GM21515 (cell line): ENCODE measurements around the gene CAPN7.

ENCODE experiments used
- ATAC-seq: cut with Tn5 transposase; IDR thresholded peaks from one replicate; pipeline ENCODE4 v1.9.1; 2021; ENCODE audit not compliant: unreplicated experiment

Gene CAPN7

GRCh38 chr3:15198686-15199085 is 7.4 kb upstream of the CAPN7 start:
- no peak for ATAC-seq

- no peak for ATAC-seq
Observed at GRCh38 chr3:15199493-15200105, 6.4 kb upstream of the CAPN7 start.

- ATAC-seq: no peak
Observed at GRCh38 chr3:15204005-15204404, 2.0 kb upstream of the CAPN7 start.

- ATAC-seq: no peak
Observed at GRCh38 chr3:15205482-15205933, 538 bp upstream of the CAPN7 start.

- peak; percentile 32 for ATAC-seq
Observed at GRCh38 chr3:15206662-15207576, 873 bp downstream of the CAPN7 start.

- no peak for ATAC-seq
Observed at GRCh38 chr3:15207836-15208504, 1.9 kb downstream of the CAPN7 start.

- ATAC-seq: no peak
Observed at GRCh38 chr3:15211937-15212336, 5.9 kb downstream of the CAPN7 start.

- no peak for ATAC-seq
Observed at GRCh38 chr3:15214758-15215157, 8.7 kb downstream of the CAPN7 start.

GRCh38 chr3:15215996-15216395 is 9.9 kb downstream of the CAPN7 start:
- ATAC-seq: no peak

- no peak for ATAC-seq
Observed at GRCh38 chr3:15216501-15216900, 10.5 kb downstream of the CAPN7 start.

- ATAC-seq: no peak
Observed at GRCh38 chr3:15217011-15217671, 11.1 kb downstream of the CAPN7 start.

- ATAC-seq: no peak
Observed at GRCh38 chr3:15217841-15218267, 11.8 kb downstream of the CAPN7 start.

GRCh38 chr3:15218689-15219088 is 12.6 kb downstream of the CAPN7 start:
- no peak for ATAC-seq

GRCh38 chr3:15220056-15220455 is 14.0 kb downstream of the CAPN7 start:
- no peak for ATAC-seq

- no peak for ATAC-seq
Observed at GRCh38 chr3:15220661-15221060, 14.6 kb downstream of the CAPN7 start.

GRCh38 chr3:15221574-15222217 is 15.7 kb downstream of the CAPN7 start:
- no peak for ATAC-seq

- ATAC-seq: no peak
Observed at GRCh38 chr3:15223685-15224572, 17.9 kb downstream of the CAPN7 start.

GRCh38 chr3:15228147-15228546 is 22.1 kb downstream of the CAPN7 start:
- ATAC-seq: no peak

GRCh38 chr3:15229262-15229661 is 23.2 kb downstream of the CAPN7 start:
- no peak for ATAC-seq

GRCh38 chr3:15241341-15241740 is 35.3 kb downstream of the CAPN7 start:
- no peak for ATAC-seq
